HG03280 (cell line): Measurements from ENCODE around the gene SLC15A1.
"Not testable (repeated sequence)": the region's sequence is repeated elsewhere in the genome, so short reads cannot be mapped to it uniquely, and the experiment has no call there.

ENCODE experiments used
- ATAC-seq: cut with Tn5 transposase; IDR thresholded peaks from one replicate; pipeline ENCODE4 v1.9.1; 2021; ENCODE audit warnings: mild to moderate bottlenecking, moderate library complexity; ENCODE audit not compliant: unreplicated experiment

Gene SLC15A1

DNA sequence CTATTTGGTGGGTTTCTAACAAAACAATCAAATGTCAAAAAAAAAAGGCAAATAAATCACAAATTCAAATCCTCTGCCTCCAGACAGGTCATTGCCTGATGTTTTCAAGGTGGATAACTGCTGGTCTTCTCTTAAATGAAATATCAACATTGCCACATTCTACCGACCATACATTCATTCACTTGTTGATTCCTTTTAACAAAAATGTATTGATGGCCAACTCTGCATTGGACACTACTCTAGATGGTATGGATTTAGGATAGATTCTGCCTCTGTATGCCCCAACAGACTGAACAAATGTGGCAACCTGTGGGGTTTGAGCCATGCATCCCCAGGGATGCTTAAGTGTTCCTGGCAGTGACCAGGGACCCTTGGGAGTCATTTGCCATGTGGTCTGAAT is 88.0 kb downstream of the SLC15A1 start:
- ATAC-seq: no peak

DNA sequence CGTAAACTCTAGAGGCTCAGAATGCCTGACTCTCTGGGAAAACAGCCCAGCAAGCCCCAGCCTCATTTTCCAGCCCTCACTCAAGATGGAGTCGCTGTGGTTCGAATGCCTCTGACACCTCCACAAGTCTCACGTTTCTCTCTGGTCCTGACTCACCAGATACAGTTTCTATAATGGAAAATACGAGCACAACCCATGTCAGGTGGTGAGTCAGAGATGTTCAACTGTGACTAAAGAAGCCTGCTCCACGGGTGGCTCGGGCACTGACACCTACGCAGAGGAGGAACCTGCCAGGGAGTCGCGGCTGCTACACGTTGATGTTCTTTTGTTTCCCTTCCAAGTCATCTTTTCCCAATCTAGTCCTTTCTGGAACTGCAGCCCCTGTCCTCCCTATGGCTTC is 88.4 kb downstream of the SLC15A1 start:
- ATAC-seq: no peak

DNA sequence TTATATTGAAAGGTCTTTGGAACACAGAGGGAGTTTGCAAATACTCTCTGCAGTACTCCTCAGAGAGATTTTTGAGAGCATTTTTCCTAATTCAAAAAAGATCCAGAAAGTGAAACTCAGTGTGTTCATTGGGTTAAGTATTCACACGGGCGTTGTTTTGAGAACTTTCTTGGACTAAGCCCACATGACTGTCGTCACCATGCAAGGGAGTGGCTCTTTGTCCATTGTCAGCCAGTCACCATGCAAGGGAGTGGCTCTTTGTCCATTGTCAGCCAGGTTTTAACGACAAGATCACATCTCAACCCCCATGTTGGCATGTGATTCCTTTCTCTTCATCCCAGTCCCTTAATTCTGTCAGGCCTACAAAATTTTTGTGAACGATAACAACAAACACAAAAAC is 94.3 kb downstream of the SLC15A1 start:
- ATAC-seq: no peak

DNA sequence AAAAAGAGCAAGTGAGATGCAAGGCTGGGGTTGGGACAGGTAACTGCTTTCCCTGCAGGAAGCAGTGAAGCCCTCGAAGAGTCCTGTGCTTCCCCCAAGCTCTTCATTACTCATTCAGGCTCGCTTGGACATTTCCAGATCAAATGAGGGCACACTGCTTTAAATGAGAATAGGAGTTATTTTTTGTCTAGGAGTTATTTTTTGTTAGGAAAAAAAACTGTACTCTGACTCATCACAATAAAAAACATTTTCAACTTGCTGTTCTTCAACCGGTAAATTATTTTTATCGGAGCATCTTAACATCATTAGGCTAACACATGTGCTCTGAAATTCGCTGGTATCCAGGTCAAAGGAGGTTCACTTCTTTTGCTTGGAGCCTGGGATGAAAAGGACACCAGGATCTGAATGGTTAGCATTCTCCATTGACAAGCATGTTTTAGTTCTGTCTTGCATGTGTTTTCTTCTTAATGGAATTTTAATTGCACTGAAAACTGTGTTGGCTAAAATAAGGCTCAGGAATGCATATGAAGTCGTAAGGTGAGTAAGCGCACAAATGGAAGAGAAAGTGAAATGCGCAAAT is 94.9 kb downstream of the SLC15A1 start:
- ATAC-seq: no peak

DNA sequence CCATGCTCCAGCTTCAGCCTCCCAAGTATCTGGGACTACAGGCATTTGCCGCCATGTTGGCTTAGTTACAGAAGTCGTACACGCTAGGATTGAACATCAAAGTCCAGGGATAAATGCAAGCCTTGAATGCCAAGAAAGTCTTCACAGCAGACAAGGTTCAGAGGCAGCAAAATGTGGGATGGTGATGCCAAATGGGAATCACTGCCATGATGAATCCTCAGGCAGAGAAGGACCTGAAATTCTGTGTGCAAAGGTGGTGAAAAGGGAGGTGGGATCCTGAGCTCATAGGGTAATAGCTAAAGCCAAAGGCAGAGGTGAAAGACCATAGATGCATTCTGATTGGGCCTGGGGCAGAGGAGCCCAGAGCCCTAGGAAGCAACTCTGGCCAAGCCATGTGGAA is 96.2 kb downstream of the SLC15A1 start:
- ATAC-seq: no peak

DNA sequence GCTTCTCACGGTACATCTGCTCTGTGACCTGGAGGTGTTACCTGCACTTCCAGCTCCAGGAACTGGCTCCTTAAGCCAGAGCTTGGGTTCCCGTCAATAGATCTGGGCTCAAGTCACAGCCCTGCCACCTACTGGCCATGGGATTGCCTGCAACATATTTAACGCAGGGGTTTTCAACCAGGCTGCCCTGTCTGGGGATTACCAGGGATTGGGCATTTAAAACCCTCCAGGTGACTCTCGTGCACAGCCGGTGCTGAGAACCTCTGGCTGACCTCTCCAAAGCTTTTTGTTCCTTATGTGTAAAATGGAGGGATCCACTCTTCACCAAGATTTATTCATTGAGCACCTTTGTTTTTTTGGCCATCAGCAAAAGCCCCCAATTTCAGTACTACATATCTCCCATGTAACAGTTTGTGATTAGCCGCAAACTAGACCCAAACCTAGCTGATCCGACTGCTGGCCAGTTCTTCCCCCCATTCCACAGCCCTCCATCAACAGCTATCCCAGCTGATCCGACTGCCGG is 98.9 kb downstream of the SLC15A1 start:
- peak; percentile 94 for ATAC-seq

DNA sequence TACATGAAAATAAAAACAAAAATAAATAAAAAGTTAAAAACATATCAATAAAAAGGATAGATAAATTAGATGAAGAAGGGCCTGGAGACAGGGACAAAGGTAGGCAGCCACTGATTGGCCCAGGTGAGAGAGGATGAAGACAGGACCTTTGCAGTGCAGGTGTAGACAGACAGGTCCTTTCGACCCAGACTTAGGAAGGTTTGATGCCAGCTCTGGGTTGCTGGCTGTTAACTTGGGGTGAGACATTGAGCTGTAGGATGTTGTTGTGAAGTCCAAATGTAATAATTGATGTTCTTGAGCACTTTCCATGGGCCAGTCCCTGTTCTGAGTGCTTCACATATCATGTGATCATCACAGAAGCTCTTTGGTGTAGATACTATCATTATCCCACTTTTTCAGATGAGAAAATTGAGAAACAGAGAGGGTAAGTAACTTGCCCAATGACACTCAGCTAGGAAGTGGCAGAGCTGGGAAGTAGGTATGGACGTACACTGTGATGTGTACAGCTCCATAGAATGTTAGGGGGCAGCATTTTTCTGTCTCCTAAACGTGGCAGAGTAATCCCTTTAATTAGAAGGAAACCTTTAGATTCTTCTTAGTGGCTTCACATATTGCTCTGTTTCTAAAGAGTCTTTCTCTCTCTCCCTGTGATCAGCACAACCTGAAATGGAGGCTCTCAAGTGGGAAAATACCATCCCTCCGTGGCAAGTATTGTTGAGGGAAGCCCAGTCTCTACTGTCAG is 99.6 kb downstream of the SLC15A1 start:
- ATAC-seq: no peak

DNA sequence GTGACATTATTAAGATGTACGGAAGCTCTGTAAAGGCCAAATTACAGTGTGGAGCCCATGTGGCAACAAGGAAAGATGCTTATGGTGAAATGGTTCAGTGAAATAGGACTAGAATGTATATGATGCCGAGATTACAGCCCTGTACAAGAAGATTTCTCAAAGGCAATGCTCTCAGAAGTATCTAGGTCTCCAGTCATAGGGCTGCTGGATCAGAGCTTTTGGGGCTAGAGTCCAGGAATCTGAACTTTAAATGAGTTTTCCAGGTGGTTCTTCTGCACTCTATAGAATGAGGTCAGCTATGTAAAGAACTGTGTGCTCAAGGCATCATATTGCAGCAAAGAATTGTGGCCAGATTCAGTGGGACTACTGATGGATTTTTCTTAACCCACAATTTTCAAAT is 100.2 kb downstream of the SLC15A1 start:
- ATAC-seq: no peak

DNA sequence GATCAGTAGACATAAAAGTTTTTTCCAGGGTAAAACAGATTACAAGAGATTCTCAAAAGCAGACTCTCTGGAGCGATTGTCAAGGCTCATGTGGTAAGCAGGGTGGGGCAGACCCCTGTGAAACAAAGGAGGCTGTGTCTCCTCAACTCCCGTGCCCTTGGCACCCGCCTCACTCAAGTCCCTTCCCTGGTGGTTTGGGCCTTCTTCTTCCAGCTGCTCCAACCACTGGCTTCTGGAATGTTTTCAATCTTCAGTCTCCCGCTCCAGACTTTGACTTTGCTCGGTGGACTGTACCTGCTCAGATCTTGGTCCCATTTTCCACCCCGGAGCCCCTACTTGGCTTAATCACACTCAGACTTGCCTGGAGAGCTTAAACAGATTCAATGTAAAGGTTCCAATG is 100.7 kb downstream of the SLC15A1 start:
- ATAC-seq: no peak

DNA sequence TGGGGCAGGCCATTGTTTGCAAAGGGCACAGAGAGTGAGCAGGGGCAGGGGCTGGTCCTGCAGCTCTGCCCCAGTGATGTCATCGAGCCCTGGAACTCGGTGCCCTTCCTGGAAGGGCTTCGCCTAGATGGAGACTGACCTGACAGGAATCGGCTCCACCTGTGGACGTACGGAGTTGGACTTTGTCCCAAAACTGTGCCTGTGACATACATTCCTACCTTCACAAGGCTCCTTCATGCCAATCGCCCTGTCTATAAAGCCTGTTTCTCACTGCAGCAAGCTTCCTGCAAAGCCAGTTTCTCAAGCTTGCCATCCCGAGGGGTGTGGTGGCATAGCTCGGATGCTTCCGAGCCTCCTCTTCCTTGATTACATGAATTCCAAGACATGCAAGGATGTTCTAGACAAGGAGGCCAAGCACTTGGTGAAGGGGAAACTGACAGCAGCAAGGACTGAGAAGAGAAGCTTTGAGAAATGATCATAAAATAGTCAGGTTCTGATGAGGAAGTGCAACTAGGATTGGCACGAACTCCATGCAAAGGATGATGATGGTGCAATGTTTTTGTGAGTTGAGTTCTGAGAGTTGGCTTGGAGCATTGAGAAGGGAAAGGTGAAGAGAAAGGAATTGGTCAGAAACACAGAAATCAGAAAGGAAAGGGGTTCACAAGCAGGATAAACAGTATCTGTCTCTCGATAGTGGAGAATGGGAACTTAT is 101.9 kb downstream of the SLC15A1 start:
- ATAC-seq: no peak

DNA sequence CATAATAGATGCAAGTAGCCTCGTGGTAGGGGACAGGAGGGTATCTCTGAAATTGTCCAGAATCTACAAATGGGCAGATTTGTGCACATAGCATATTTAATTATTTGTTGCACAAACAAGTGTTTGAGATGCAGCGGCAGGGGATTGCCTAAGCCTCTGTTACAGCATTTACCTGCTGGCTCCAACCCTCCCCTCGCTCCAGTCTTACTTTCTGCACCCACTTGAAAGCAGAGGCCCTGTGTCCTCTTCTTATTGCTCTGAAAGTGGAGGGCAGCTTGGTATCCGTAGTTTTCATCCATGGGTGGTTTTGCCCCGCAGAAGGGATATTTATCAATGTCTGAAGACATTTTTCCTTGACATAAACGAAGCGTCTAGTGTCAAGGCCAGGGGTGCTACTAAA is 102.6 kb downstream of the SLC15A1 start:
- no peak for ATAC-seq

DNA sequence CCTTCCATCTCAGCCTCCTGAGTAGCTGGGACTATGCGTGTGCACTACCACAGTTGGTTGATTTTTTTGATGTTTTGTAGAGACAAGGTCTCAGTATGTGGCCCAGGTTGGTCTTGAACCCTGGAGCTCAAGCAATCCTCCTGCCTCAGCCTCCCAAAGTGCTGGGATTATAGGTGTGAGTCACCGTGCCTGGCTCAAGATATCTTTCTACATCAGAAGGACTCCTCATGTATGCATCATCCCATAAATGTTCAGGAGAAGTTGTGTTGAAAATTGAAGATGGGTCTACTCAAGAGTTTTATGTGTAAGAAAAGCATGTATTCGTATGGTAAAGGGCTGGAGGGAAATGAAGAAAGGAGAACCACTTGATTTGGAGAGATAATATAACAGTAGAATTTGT is 103.8 kb downstream of the SLC15A1 start:
- ATAC-seq: no peak

DNA sequence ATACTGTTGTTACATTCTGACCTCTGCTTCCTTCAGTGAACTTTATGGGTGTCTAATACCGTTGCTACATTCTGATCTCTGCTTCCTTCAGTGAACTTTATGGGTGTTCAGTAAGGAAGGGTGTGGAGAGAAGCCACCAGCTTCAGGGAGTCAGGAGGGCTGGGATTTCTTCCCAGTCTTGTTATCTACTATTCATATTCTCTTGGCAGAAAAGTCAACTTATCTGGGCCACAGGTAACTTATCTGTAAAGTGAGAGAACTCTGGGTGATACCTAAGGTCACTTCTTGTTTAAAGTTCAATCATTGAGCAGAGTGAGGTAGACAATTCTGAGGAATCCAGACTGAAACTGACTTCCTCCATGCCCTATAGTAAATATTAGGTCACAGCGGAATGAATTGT is 104.3 kb downstream of the SLC15A1 start:
- no peak for ATAC-seq

DNA sequence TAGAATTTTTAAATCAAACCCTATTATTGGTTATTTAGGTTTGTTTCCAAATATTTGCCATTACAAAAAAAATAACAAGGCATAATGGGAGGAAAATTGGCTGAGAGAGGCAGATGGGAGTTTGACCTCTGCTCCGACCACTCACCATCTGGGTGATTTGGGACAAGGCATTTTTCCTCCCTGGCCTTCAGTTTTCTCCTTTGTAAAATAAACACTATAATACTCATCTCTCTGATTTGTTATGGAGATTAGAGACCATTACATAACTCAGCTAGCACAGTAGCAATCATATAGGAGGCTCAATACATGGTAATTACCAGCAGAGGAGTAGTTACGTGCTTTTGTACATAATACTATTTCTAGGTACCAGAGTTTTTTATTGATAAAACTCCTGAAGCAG is 105.4 kb downstream of the SLC15A1 start:
- no peak for ATAC-seq

DNA sequence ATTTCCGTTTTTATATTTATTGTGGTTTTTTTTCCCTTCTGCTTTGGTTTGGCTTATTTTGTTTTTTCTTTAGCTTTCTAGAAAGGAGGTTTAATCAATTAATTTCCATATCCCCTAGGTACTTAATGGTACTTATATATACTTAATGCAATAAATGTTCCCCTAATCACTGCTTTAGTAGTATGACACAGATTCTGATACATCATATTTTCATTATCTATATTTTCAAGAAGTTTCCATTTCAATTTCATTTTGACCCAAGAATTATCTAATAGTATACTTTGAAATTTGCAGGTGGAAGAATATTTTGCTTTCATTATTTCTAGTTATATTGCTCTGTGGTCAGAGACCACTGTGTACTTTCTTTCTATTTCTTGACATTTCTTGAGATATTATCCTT is 109.0 kb downstream of the SLC15A1 start:
- no peak for ATAC-seq

DNA sequence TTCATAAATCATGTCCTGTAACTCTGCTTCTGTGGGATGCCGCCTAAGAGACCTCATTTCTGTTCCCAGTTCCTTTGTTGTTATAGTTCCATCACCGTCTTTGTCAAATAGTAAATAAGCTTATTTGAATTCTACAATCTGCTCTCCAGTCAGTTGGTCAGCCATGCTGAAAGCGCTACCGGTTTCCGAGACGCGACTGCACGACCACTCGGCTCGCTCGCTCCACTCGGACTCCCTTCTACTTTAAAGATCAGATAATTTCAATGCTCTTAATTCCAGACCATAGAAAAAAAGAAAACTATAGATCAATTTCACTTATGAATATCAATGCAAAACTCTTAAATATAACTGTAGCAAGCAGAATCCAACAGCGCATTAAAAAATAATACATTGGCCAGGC is 111.4 kb downstream of the SLC15A1 start:
- ATAC-seq: no peak

DNA sequence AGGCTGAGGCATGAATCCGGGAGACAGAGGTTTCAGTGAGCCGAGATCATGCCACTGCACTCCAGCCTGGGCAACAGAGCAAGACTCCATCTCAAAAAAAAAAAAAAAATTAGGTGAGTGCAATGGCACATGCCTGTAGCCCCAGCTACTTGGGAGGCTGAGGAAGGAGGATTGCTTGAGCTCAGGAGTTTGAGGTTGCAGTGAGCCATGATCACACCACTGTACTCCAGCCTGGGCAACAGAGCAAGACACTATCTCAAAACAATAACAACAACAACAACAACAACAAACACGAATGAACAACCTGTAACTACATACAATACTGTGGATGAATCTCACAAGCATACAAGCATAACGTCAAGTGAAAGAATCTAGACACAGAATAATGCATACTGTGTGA is 112.7 kb downstream of the SLC15A1 start:
- ATAC-seq: not testable (repeated sequence)

DNA sequence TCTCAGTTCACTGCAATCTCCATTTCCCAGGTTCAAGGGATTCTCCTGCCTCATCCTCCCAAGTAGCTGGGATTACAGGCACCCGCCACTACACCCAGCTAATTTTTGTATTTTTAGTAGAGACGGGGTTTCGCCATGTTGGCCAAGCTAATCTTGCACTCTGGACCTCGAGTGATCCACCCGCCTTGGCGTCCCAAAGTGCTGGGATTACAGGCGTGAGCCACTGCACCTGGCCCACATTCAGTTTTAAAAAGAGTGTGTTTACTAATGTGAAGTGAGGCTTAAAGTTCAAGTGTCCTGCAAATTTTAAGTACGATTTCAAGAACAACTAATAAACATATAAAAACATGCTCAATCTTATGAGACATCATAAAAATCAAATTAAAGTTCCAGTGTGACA is 114.1 kb downstream of the SLC15A1 start:
- not testable (repeated sequence) for ATAC-seq
